AG04449 (cell line): ENCODE results near the gene CLTCL1.
A peak's percentile ranks its signal among the peaks of the same experiment; 100 is the strongest.

ENCODE experiments used
- CTCF ChIA-PET: fragments of 350-600 bp; formaldehyde crosslinking; extraction: SDS; loops from one replicate; lab custom pipeline; 2021; ENCODE audit warnings: antibody characterized with exemption; lab: Yijun Ruan, JAX
- POLR2A ChIA-PET: fragments of 400-600, 350-600 bp; formaldehyde crosslinking; extraction: SDS; loops from one replicate; lab custom pipeline; 2020; ENCODE audit warnings: antibody characterized with exemption, inconsistent platforms; lab: Yijun Ruan, JAX
- DNase-seq: peaks from one replicate; pipeline ENCODE4 v3.0.0-alpha.2; 2010; ENCODE audit warnings: low read depth, low spot score
- H3K4me3 ChIP-seq: 2 replicates; pipeline ENCODE4 v1.5.1; 2011; ENCODE audit warnings: low read depth, mild to moderate bottlenecking, control low read depth, low read length
- TF ChIP-seq, protein P1 (sequence below): IDR thresholded peaks from one replicate; pipeline ENCODE4 v1.5.1; 2011; ENCODE audit warnings: mild to moderate bottlenecking, moderate library complexity, low read length, control low read depth, inconsistent platforms; ENCODE audit not compliant: insufficient read depth; ENCODE audit errors: missing control alignments

Gene CLTCL1

DNA sequence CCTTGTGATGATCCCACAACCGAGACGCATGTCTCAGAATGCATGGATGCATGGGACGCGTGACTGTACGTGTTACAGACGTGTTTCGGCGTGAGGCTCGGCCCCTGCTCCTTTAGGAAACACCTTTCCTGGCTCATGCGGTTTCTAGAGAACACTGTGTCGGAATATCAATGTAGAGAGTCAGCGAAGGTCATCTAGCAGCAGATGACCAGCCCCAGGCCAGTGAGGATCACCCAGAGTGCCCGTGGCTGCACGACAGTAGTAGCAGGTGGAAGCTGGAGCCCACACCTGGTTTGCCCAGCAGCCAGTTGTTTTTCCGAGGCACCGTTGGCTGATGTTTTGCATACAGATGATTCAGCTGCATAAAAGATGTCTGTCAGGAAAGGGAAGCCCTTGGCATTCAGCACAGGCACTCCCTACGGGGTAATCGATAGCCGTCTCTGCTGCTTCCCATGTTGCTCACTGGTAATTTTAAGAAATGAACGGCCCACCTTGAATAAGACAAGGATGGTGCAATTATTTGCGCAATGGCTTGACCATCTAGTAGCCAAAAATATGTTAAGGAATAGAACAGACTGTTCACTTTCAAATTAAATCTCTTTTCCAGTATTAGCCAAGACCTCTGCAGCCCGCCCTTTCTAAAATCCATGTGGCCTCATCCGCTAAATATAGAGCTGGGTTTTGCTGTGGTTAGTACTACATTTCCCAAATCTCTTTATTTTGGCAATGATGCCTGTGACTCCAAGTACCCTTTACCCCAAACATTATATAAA, 1.1 kb upstream of the CLTCL1 start:
- TF ChIP-seq, protein P1, sequence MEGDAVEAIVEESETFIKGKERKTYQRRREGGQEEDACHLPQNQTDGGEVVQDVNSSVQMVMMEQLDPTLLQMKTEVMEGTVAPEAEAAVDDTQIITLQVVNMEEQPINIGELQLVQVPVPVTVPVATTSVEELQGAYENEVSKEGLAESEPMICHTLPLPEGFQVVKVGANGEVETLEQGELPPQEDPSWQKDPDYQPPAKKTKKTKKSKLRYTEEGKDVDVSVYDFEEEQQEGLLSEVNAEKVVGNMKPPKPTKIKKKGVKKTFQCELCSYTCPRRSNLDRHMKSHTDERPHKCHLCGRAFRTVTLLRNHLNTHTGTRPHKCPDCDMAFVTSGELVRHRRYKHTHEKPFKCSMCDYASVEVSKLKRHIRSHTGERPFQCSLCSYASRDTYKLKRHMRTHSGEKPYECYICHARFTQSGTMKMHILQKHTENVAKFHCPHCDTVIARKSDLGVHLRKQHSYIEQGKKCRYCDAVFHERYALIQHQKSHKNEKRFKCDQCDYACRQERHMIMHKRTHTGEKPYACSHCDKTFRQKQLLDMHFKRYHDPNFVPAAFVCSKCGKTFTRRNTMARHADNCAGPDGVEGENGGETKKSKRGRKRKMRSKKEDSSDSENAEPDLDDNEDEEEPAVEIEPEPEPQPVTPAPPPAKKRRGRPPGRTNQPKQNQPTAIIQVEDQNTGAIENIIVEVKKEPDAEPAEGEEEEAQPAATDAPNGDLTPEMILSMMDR, result no peak
- CTCF ChIA-PET, result interaction anchor here (0.6 to 2.0 kb wide), 4 partner anchors 7 to 121 kb away, joined by 3 to 6 read pairs (median 4); no protein-coding TSS in a partner anchor
- H3K4me3 ChIP-seq, result peak overlapping the region; percentile 81
- DNase-seq, result no peak
- POLR2A ChIA-PET, result interaction anchor here (1.1 kb wide), 1 partner anchor 114 kb away, joined by 3 read pairs; the partner anchor contains the start of gene SLC25A1

DNA sequence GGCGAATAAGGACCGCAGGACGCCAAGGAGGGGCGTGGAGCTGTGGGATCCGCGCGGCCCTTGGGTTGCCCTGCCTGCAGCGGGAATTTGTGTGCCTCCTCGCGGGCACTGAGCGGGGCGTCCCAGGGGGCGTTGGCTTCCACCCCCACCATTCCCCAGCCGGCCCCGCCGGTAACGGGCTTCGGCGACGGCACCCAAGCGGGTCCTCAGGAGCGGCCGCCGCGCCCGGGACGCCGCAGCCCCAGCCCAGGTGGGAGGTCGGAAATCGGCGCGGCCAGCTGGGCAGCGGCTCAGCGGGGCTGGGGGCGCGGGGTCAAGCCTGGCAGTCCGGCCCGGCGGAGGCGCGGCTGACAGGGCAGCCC, 320 bp downstream of the CLTCL1 start:
- CTCF ChIA-PET, result interaction anchor here (1.7 to 2.0 kb wide), 2 partner anchors 9 to 112 kb away, joined by 4 to 6 read pairs; no protein-coding TSS in a partner anchor
- peak overlapping the region; percentile 77 for H3K4me3 ChIP-seq
- POLR2A ChIA-PET, result interaction anchor here (0.6 kb wide), 1 partner anchor 147 kb away, joined by 4 read pairs; the partner anchor contains the start of gene ESS2
- TF ChIP-seq, protein P1, result no peak
- DNase-seq, result no peak

DNA sequence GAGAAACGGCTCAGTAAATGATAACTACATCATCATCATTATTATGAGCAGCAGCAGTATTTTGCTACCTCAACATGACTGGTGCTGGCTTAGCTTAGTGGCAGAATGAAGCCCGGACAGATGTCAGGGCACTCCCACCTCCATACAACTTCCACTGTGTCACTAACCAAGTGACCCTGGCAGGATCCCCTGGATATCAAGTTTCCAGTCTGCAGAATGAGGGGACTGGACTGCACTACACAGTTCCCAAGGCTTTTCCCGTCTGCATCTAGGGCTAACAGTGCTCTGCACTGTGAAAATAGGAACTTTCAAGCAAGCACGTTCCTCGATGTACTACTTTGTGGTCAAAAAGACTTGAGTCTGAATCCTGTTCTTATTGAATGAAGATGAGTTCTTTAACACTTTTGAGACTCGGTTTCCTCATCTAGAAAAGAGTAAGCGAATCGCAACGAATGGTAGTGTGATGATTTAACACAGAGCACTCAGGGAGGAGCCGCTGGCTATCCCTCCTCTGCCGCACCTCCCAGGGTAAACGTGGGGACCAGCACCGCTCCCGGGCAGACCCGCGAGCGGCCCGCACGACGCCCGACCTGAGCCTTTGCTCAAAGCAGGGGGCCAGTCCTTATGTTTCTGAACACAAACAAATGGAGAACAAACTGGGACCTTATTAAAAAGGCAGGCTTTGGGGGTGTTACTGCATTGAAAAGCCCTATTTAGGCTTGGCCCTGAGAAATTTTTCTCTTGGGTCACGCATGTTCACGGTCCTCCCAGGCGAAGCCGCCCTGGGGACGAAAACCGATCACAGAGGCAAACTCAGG, 910 bp downstream of the CLTCL1 start:
- TF ChIP-seq, protein P1, result no peak

DNA sequence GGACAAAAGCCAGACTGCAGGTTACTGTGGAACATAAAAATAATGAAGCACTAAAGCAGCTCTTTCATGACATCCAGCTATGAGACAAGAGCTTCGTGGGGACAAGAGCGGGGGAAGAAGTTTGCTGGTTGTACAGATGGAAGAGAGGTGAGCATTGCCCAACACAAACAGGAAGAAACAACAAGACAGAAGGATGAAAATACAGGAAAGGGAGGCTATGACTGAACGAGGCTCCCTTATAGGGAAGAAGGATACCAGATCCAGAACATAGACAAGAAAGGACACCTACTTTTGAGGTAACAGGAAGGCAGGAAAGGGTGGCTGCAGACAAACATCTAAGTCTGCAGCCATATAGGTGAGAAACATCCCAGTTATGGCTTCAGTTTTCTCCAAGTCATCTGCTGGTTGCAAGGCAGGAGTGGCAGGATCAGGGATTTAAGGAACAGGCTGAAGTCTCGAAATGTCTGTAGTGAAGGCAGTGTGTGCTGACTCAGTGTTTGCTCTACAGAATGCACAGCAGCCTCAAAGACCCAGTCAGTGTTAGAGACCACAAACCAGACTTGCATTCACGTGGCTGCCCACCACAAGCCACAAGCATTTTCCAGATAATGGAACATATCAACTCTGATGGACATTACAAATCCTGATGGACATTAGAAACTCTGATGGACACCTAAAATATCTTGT, 1.9 kb downstream of the CLTCL1 start:
- ChIA-PET POLR2A (no interaction called here), CTCF (interaction anchor here (2.0 kb wide), 1 partner anchor 110 kb away, joined by 7 read pairs; no protein-coding TSS in a partner anchor)
- peak overlapping the region; percentile 13 for H3K4me3 ChIP-seq
- TF ChIP-seq, protein P1, result no peak
- no peak for DNase-seq

More for the DNA sequence above, 910 bp downstream of the CLTCL1 start:
- peak overlapping the region; percentile 77 for H3K4me3 ChIP-seq
- POLR2A ChIA-PET, result interaction anchor here (0.6 kb wide), 1 partner anchor 146 kb away, joined by 4 read pairs; the partner anchor contains the start of gene ESS2
- no peak for DNase-seq
- CTCF ChIA-PET, result no interaction called here

DNA sequence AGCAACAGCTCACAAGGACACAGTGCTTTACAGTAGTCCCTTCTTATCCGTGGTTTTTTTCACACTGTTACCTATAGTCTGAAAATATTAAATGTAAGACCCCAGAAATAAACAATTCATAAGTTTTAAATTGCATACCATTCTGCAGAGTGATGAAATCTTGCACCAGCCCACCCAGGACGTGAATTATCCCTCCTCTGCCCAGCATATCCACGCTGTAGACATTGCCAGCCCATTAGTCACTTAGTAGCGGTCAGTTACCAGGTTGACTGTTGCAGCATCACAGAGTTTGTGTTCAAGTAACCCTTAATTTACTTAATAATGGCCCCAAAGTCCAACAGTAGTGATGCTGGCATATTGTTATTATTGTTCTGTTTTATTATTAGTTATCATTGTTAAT, 3.6 kb downstream of the CLTCL1 start:
- H3K4me3 ChIP-seq, result no peak overlapping the region
- TF ChIP-seq, protein P1, result no peak
- ChIA-PET POLR2A (no interaction called here), CTCF (interaction anchor here (0.6 to 1.3 kb wide), 3 partner anchors 25 to 342 kb away, joined by 3 read pairs; no protein-coding TSS in a partner anchor)
- DNase-seq, result peak; percentile 68
